NCI-H146 treated with DMSO at 0.1 percent for 48 hours (cell line): ENCODE results near the gene MGAT5.
A peak's percentile ranks its signal among the peaks of the same experiment; 100 is the strongest.

Experiments
- DNase-seq: peaks from one replicate; lab custom pipeline; 2025; ENCODE audit not compliant: unreplicated experiment; lab: John Stamatoyannopoulos, UW

MGAT5 gene

DNA sequence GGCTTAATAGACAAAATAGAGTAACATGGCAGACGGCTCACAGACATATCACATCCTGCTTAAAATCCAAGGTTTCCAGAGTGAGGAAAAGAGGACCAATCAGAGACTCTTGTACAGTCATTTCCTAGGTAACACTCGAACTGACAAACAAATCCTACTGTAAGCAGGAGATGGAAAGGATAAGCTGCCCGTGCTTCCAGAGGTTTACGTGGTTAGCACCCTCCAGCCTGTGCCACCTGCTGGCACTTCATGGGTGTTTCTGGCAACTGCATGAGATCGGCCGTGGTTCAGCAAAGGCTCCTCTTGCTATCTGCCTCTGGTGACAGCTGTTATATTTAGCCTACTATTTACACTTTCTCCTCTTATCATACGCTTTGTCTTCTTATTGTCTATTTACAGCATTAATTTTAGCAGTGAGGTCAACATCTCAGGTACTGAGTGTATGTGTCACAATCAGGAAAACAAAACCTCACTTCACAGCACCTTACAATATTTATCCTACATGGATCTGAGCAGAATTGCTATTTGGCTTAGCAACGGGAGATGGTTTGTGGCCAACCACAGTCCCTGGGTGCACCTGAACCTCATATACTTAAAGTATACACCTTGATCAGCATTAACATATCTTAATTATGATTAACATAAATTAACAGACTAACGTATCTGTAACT, 238.0 kb downstream of the MGAT5 start:
- peak; percentile 91 for DNase-seq

DNA sequence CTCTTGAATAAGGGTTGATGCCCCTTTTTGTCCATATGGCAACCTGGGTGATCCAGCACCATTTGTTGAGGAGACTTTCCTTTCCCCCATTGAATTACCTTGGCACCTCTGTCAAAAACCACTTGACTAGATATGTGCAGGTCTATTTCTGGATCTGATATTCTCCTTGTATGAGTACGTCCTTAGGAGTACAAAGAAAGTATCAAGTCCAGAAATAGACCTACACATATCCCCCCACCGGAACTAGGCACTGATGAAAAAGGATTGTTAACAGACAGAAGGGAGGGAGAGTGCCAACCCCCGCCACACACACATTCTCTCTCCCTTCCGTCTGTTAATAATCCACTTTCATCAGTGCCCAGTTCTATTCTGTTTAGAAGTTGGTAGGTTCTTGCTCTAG, 239.9 kb downstream of the MGAT5 start:
- DNase-seq, result no peak

DNA sequence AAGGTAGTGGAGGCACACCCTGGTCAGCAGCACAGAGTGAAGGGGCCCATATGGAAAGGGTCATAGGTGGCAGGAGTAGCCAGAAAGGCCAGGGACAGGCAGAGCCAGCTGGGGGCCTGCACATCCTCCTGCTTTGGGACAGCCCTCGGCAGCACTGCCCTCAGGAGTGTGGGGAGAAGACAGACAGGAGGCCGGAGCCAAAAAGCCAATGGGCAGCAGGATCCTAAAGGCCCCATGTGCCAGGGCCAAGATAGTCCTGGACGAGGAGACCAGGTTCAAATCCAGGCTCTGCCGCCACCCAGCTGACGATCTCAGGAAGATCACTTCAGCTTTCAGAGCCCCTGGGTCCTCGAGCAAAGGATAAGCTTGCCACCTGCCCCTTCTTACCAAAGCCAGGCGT, 244.8 kb downstream of the MGAT5 start:
- DNase-seq, result no peak

DNA sequence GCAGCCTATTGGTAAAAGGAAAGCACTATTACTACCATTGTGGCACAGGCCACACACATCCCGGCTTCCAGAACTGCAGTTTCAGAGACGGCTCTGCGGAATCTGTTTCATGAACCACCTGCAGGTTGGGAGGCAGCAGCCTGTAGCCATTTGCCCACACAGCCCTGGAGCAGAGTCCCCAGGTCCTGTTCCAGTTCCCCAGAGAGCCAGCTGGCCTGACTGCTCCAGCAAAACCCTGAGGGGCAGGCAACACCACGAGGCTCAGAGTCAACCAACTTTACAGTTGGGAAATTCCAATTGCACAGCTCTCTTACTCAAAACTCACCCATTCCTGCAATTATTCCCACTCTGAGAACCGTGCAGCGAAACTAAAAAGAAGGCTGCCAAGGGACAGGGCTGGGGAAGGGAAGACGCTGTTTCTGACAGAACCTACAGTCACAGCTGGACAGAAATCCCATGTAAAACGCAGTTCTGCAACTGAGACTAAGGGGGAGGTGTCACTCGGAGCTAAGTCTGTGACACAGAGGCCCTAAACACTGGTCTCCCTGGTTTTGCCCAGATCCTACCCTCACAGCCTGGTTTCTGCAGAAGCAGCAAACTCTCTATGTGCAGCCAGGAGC, 245.5 kb downstream of the MGAT5 start:
- no peak for DNase-seq

DNA sequence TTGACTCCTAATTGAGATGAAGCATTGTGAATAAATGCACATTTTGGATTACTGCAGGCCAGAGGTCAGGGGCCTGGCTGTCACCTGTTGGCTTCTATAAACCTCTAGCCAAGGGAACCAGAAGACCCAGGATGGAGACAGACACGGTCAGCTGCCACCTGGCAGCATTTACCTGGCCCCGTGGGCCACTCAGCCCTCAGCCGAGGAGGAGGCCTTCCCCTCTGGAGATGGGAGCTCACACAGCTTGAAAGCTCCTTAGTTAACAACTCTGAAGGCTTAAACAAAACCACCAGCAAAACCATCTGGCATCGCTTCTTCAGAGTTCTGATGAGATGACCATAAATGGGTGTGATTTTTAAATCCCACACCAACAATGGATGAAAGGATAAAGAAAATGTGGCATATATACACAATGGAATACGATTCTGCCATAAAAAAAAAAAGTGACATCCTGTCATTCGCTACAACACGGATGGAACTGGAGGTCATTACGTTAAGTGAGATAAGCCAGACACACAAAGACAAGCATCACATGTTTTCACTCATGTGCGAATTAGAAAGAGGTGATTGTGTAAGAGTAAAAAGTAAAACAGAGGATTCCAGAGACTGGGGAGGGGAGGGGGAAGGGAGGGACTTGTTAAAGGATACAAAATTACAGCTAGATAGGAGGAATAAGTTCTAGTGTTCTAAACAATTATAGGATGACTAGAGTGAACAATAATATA, 246.5 kb downstream of the MGAT5 start:
- no peak for DNase-seq

DNA sequence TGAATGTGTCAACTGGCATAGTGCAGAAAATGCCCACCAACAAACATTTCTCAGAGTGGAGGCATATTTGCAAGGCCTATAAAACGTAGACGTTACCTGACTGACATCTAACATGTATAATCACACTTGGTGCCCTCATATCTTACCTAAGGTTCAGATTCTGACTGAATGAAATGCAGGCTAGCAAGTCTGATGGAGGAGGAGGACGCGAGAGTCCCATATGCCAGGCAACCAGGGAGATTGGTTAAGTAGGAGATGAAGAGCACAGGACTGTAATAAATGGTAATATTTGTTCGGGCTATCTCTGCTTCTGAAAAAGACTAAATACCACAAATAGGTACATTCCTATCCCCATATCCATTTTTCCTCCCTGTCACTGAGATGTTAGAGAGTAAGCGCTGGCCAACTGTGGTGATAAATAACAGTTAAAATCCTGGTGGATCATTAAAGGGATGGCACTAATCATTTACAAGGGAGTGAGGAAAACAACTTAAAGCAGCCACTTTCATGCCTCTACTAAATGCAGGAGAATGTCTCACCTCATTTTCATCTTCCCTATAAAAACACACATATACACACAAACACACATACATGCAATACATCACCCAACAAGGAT, 247.7 kb downstream of the MGAT5 start:
- DNase-seq, result no peak

DNA sequence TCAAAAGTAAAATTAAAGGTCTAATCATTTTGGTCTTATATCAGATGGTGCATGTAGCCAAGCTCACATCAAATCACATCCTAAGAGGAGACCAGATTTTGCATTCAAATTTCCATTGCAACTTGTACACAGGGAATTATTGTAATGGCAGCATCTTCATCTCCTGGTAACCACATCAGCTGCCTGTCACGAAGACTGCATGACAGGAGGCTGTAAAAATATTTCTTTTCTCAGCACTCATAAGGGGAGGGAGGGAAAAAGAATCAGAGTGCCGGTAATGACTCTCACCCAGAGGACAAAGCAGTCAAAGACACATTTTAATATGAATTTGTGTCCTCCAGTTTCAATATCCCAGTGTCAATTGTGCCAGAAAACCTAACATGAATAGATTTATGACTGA, 248.2 kb downstream of the MGAT5 start:
- DNase-seq, result no peak
